Omental fat pad (tissue), 4 donors: ENCODE results near the gene LTBP2. TPM values are rescaled to one million over a fixed set of nuclear protein-coding genes. Genes with fewer than 3 reads are reported as not detected.

Experiments
- ATAC-seq: fragments of 150-250 bp; one replicate; pipeline ENCODE4 v1.9.1; 2016; ENCODE audit warnings: mild to moderate bottlenecking, moderate library complexity; ENCODE audit not compliant: low FRiP score
- DNase-seq: peaks from one replicate; pipeline ENCODE4 v3.0.0-alpha.2; 2019; ENCODE audit warnings: low spot score
- total RNA-seq, 4 donors: library from RNA; depleted of rRNA; stranded (reverse); fragments of >200 nt; gene quantifications; one replicate each; pipeline ENCODE4 v1.1.0, GENCODE V29; 2016
- TF ChIP-seq, protein P1 (sequence below), 3 donors: fragments of 450-650 bp; IDR thresholded peaks; one replicate each; pipeline ENCODE4 v1.5.1; 2016 to 2017; ENCODE audit warnings: antibody characterized with exemption in 3 of 3, mild to moderate bottlenecking in 3 of 3, moderate library complexity in 2 of 3

LTBP2 gene
- total RNA-seq, 4 donors from 2014 or later: 31.6 to 104 (median 72.3) TPM

GRCh38 chr14:74566174-74567141 lies 45.6 kb downstream of the LTBP2 start:
- DNase-seq (no peak), ATAC-seq (peak; percentile 58)
- TF ChIP-seq, protein P1, sequence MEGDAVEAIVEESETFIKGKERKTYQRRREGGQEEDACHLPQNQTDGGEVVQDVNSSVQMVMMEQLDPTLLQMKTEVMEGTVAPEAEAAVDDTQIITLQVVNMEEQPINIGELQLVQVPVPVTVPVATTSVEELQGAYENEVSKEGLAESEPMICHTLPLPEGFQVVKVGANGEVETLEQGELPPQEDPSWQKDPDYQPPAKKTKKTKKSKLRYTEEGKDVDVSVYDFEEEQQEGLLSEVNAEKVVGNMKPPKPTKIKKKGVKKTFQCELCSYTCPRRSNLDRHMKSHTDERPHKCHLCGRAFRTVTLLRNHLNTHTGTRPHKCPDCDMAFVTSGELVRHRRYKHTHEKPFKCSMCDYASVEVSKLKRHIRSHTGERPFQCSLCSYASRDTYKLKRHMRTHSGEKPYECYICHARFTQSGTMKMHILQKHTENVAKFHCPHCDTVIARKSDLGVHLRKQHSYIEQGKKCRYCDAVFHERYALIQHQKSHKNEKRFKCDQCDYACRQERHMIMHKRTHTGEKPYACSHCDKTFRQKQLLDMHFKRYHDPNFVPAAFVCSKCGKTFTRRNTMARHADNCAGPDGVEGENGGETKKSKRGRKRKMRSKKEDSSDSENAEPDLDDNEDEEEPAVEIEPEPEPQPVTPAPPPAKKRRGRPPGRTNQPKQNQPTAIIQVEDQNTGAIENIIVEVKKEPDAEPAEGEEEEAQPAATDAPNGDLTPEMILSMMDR (IDR thresholded peaks at IDR 0.05): no peak

DNA sequence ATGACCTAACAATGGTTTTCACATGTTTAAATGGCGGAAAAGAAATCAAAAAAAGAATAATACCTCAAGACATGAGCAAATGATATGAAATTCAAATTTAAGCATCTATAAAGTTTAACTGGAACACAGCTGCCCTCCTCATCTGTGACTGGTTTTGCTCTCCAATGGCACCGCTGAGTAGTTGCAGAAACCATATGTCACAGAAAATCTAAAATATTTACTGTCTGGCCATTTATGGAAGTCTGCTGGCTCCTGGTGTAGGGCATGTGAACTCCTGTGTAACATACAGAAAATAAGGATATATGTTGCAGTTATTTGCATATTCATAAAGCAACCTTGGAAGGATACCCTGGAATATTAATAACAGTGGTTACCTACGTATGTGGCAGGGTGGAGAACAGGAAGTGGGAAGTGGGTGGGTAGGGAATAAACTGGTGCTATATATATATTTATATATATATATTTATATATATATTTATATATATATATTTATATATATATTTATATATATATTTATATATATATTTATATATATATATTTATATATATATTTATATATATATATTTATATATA lies 48.4 kb downstream of the LTBP2 start:
- TF ChIP-seq, protein P1 (IDR thresholded peaks at IDR 0.05): no peak
- no peak for ATAC-seq
- no peak for DNase-seq

GRCh38 chr14:74563233-74563585 lies 48.8 kb downstream of the LTBP2 start:
- TF ChIP-seq, protein P1 (IDR thresholded peaks at IDR 0.05): no peak
- DNase-seq (no peak), ATAC-seq (no peak)

- ATAC-seq (no peak), DNase-seq (no peak)
- TF ChIP-seq, protein P1 (IDR thresholded peaks at IDR 0.05): no peak
Measured at GRCh38 chr14:74562515-74563232, 49.4 kb downstream of the LTBP2 start.

DNA sequence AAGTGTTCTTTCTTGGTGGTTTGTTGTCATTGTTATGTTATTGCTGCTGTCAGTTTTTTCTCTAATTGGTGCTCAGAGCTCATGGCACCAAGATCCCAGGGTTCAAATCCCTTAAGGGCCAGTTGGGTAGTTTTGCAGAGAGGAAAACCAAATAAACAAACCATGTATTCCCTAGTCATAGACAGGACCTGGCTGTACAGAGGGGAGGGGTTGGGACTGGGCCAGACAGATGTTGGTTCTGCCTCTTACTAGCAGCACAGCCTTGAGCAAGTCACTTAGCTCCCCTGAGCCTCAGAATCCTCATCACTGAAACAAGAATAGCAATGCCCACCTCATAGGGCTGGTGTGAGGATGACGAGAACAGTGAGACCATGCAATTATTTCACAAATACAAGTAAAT lies 53.4 kb downstream of the LTBP2 start:
- DNase-seq: no peak
- TF ChIP-seq, protein P1 (IDR thresholded peaks at IDR 0.05): no peak
- no peak for ATAC-seq

- ATAC-seq (no peak), DNase-seq (no peak)
- TF ChIP-seq, protein P1 (IDR thresholded peaks at IDR 0.05): no peak
Measured at GRCh38 chr14:74557691-74558090, 54.3 kb downstream of the LTBP2 start.
